ENCODE results near the gene CCT3. TPM values are rescaled to one million over a fixed set of nuclear protein-coding genes. Genes with fewer than 3 reads are reported as not detected.

CCT3 gene
- total and polyA plus RNA-seq, 2 donors (not counting 1 experiment from before 2014, with no cell fraction given) = 106 to 107 TPM

GRCh38 chr1:156344409-156344808 is 6.3 kb upstream of the CCT3 start:
- no CpG with 5 or more reads among the region's 3 CpGs for WGBS (ENCODE audit: insufficient coverage)
- H3K4me3 Mint-ChIP-seq = no peak overlapping the region
- H3K9ac ChIP-seq (ENCODE audit: low read length) = no peak overlapping the region
- ATAC-seq (ENCODE audit: low read depth) = no peak
- peaks cover 24% of the 10 kb centered on the region for H3K27me3 Mint-ChIP-seq
- H3K27ac ChIP-seq (ENCODE audit: low read length in 2 of 2) = no peak overlapping the region
- H3K27me3 ChIP-seq (replicated peaks in 1 of 4; ENCODE audit: control extremely low read depth in 1 of 4, control insufficient read depth in 3 of 4, insufficient read depth in 4 of 4, low read length in 3 of 4) = peaks cover 0 to 17% (median 5%) of the 10 kb centered on the region in 4 experiments
- no peak overlapping the region for H3K27ac Mint-ChIP-seq
- no peaks in the 10 kb centered on the region for H3K79me2 ChIP-seq (ENCODE audit: control insufficient read depth, insufficient read depth, low read length)
- no peak for DNase-seq
- TF ChIP-seq CTCF (IDR thresholded peaks at IDR 0.05) (no peak), EZH2 (IDR thresholded peaks at IDR 0.05; ENCODE audit: borderline replicate concordance, insufficient read depth, low read depth, low read length, poor library complexity, severe bottlenecking) (no peak)
- no peaks in the 10 kb centered on the region for H3K4me1 Mint-ChIP-seq
- intact Hi-C loops (cut with micrococcal nuclease) = no loop called here
- ChIA-PET POLR2A (no interaction called here), CTCF (interaction anchor here (0.5 to 2.0 kb wide), 4 partner anchors 15 to 278 kb away, joined by 3 to 7 read pairs (median 4); no protein-coding TSS in a partner anchor)
- no peaks in the 10 kb centered on the region for H4K20me1 ChIP-seq (ENCODE audit: control insufficient read depth, insufficient read depth, low read length, poor library complexity, severe bottlenecking)
- H3K36me3 ChIP-seq (replicated peaks in 1 of 2; ENCODE audit: control extremely low read depth in 1 of 2, control insufficient read depth in 1 of 2, extremely low read depth in 1 of 2, insufficient read depth in 2 of 2, low read length in 1 of 2) = no peaks in the 10 kb centered on the region
- H3K9me3 ChIP-seq (ENCODE audit: control extremely low read depth in 1 of 3, control insufficient read depth in 2 of 3, insufficient read depth in 1 of 3, low read length in 2 of 3) = no peaks in the 10 kb centered on the region
- H3K4me3 ChIP-seq (ENCODE audit: control extremely low read depth in 1 of 5, extremely low read depth in 1 of 5, insufficient read depth in 1 of 5, low read depth in 2 of 5, low read length in 4 of 5) = no peak overlapping the region
- H3K4me2 ChIP-seq (replicated peaks; ENCODE audit: low read depth, low read length, poor library complexity, severe bottlenecking) = no peak overlapping the region
- no peaks in the 10 kb centered on the region for H3K4me1 ChIP-seq (ENCODE audit: control insufficient read depth in 2 of 2, insufficient read depth in 2 of 2, low read length in 2 of 2)
- no peak overlapping the region for H2AFZ ChIP-seq (ENCODE audit: insufficient read depth, low read depth, low read length, poor library complexity, severe bottlenecking)
- no peaks in the 10 kb centered on the region for H3K9me3 Mint-ChIP-seq (ENCODE audit: insufficient read depth)

DNA sequence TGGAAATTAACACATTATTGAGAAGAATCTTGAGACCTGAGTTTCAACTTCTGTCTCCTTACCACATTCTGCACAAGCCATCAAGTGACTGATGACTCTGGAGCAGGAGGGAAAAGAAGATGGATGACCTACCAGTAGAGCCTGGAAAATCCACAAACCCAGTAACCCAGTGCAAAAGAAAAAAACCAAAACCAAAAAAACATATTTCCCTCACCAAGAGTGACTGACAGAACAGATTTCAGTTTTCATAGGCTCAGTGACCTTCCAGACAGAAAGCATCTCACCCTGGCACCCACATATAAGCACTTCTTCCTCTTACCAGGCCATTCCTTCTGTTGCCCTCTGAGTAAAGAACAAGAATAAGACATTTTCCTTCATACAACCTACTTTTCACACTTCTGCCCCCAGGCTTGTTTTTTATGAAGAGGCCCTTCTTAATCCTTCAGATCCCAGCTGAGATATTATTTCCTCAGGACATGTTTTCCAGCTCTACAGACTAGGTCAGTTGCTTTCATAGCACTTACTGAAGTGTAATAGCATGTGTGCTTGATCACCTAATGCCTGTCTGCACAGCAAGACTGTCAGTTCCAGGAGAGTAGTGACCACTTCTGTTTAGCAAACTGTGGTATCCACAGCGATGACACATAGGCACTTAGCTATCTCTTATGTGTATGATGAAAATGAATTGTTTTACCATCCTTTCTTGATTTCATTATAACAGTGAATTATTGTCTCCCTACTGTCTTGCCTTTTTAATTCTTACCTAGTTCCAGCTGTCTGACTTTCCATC is 4.3 kb upstream of the CCT3 start:
- DNase-seq (no peak), ATAC-seq (ENCODE audit: low read depth) (no peak)
- Histone ChIP-seq H3K79me2 (ENCODE audit: control insufficient read depth, insufficient read depth, low read length) (peaks cover 7% of the 10 kb centered on the region), H4K20me1 (ENCODE audit: control insufficient read depth, insufficient read depth, low read length, poor library complexity, severe bottlenecking) (no peaks in the 10 kb centered on the region), H3K36me3 (replicated peaks in 1 of 2; ENCODE audit: control extremely low read depth in 1 of 2, control insufficient read depth in 1 of 2, extremely low read depth in 1 of 2, insufficient read depth in 2 of 2, low read length in 1 of 2) (no peaks in the 10 kb centered on the region), H3K27ac (ENCODE audit: low read length in 2 of 2) (no peak overlapping the region), H3K4me1 (ENCODE audit: control insufficient read depth in 2 of 2, insufficient read depth in 2 of 2, low read length in 2 of 2) (peaks cover 2 to 5% of the 10 kb centered on the region in 2 donors), H3K9me3 (ENCODE audit: control extremely low read depth in 1 of 3, control insufficient read depth in 2 of 3, insufficient read depth in 1 of 3, low read length in 2 of 3) (no peaks in the 10 kb centered on the region), H2AFZ (ENCODE audit: insufficient read depth, low read depth, low read length, poor library complexity, severe bottlenecking) (no peak overlapping the region), H3K4me2 (replicated peaks; ENCODE audit: low read depth, low read length, poor library complexity, severe bottlenecking) (no peak overlapping the region), H3K4me3 (ENCODE audit: control extremely low read depth in 1 of 5, extremely low read depth in 1 of 5, insufficient read depth in 1 of 5, low read depth in 2 of 5, low read length in 4 of 5) (no peak overlapping the region), H3K9ac (ENCODE audit: low read length) (no peak overlapping the region), H3K27me3 (replicated peaks in 1 of 4; ENCODE audit: control extremely low read depth in 1 of 4, control insufficient read depth in 3 of 4, insufficient read depth in 4 of 4, low read length in 3 of 4) (peaks cover 0 to 14% (median 2%) of the 10 kb centered on the region in 4 experiments)
- Mint-ChIP-seq H3K4me3 (no peak overlapping the region), H3K4me1 (peaks cover 12% of the 10 kb centered on the region), H3K27ac (no peak overlapping the region), H3K9me3 (ENCODE audit: insufficient read depth) (no peaks in the 10 kb centered on the region), H3K27me3 (peaks cover 23% of the 10 kb centered on the region)
- POLR2A ChIA-PET = no interaction called here
- intact Hi-C loops (cut with micrococcal nuclease) = no loop called here
- WGBS (ENCODE audit: insufficient coverage) = no CpG with 5 or more reads among the region's 1 CpG
- CTCF ChIA-PET = interaction anchor here (0.6 to 1.5 kb wide), 5 partner anchors 14 to 393 kb away, joined by 3 to 4 read pairs (median 3); no protein-coding TSS in a partner anchor
- no peak for TF ChIP-seq CTCF (IDR thresholded peaks at IDR 0.05)

Data from B cell (primary cell).